ENCODE results near the gene ZNF419. TPM values are rescaled to one million over a fixed set of nuclear protein-coding genes. Genes with fewer than 3 reads are reported as not detected.
"Not testable (repeated sequence)": the region's sequence is repeated elsewhere in the genome, so short reads cannot be mapped to it uniquely, and the experiment has no call there.

Gene ZNF419
- total RNA-seq = 1 to 10 TPM; 4.3 to 5.1 TPM

GRCh38 chr19:57487477-57488298 is at the start of gene ZNF419:
Gene ZNF419 (plus strand): TSS chr19:57487750. CDS start chr19:57487951, 201 bp downstream.
- ChIA-PET CTCF (interaction anchor here (0.9 kb wide), 1 partner anchor 15 kb away, joined by 3 read pairs; no protein-coding TSS in a partner anchor), POLR2A (interaction anchor here (1.0 kb wide), 1 partner anchor 12 kb away, joined by 3 read pairs; the partner anchor contains the start of gene ZNF773)
- peaks cover 35% of the 10 kb centered on the region for H3K36me3 Mint-ChIP-seq
- peak within 1 kb of the TSS; percentile 63 for H3K27ac Mint-ChIP-seq
- peak; percentile 94 for DNase-seq
- H3K9me3 Mint-ChIP-seq = peaks cover 29% of the 10 kb centered on the region
- H3K4me3 Mint-ChIP-seq = peak within 1 kb of the TSS; percentile 58
- H3K27me3 Mint-ChIP-seq = not testable (repeated sequence)
- intact Hi-C loops (cut with micrococcal nuclease) = loop anchor here (1.0 to 5.0 kb wide), 3 partner anchors 40 to 295 kb away; partner anchors contain the start of genes ZNF264, ZNF416 and ZNF549
- peaks cover 11% of the 10 kb centered on the region for H3K4me1 Mint-ChIP-seq (ENCODE audit: low read depth)

GRCh38 chr19:57437931-57438330 is 49.6 kb upstream of the ZNF419 start:
- no peak overlapping the region for H3K27ac Mint-ChIP-seq
- no peak for DNase-seq
- H3K27me3 Mint-ChIP-seq = no peaks in the 10 kb centered on the region
- H3K4me1 Mint-ChIP-seq (ENCODE audit: low read depth) = peaks cover 26% of the 10 kb centered on the region
- ChIA-PET CTCF (no interaction called here), POLR2A (no interaction called here)
- H3K9me3 Mint-ChIP-seq = peaks cover 49% of the 10 kb centered on the region
- intact Hi-C loops (cut with micrococcal nuclease) = loop anchor here (5.0 kb wide), 1 partner anchor 1126 kb away; the partner anchor contains the start of gene ZSCAN5A
- H3K36me3 Mint-ChIP-seq = peaks cover 64% of the 10 kb centered on the region
- no peak overlapping the region for H3K4me3 Mint-ChIP-seq

GRCh38 chr19:57438925-57439324 is 48.6 kb upstream of the ZNF419 start:
- H3K9me3 Mint-ChIP-seq = peaks cover 59% of the 10 kb centered on the region
- no peak overlapping the region for H3K4me3 Mint-ChIP-seq
- ChIA-PET CTCF (no interaction called here), POLR2A (interaction anchor here (0.6 kb wide), 1 partner anchor 602 kb away, joined by 3 read pairs; no protein-coding TSS in a partner anchor)
- peaks cover 74% of the 10 kb centered on the region for H3K36me3 Mint-ChIP-seq
- peaks cover 26% of the 10 kb centered on the region for H3K4me1 Mint-ChIP-seq (ENCODE audit: low read depth)
- H3K27me3 Mint-ChIP-seq = no peaks in the 10 kb centered on the region
- no peak for DNase-seq
- intact Hi-C loops (cut with micrococcal nuclease) = loop anchor here (5.0 kb wide), 1 partner anchor 1127 kb away; the partner anchor contains the start of gene ZSCAN5A
- H3K27ac Mint-ChIP-seq = no peak overlapping the region

- intact Hi-C loops (cut with micrococcal nuclease) = no loop called here
- Mint-ChIP-seq H3K27ac (no peak overlapping the region), H3K36me3 (peaks cover 85% of the 10 kb centered on the region), H3K4me3 (no peak overlapping the region), H3K4me1 (ENCODE audit: low read depth) (peaks cover 2% of the 10 kb centered on the region), H3K27me3 (no peaks in the 10 kb centered on the region), H3K9me3 (peaks cover 82% of the 10 kb centered on the region)
- ChIA-PET POLR2A (no interaction called here), CTCF (no interaction called here)
- no peak for DNase-seq
These were observed 45.4 kb upstream of the ZNF419 start for GRCh38 chr19:57441979-57442752.

GRCh38 chr19:57443121-57443696 is 44.3 kb upstream of the ZNF419 start:
- ChIA-PET CTCF (no interaction called here), POLR2A (no interaction called here)
- no peaks in the 10 kb centered on the region for H3K27me3 Mint-ChIP-seq
- intact Hi-C loops (cut with micrococcal nuclease) = no loop called here
- H3K9me3 Mint-ChIP-seq = peaks cover 85% of the 10 kb centered on the region
- H3K36me3 Mint-ChIP-seq = peaks cover 82% of the 10 kb centered on the region
- H3K27ac Mint-ChIP-seq = no peak overlapping the region
- no peak for DNase-seq
- no peak overlapping the region for H3K4me3 Mint-ChIP-seq
- H3K4me1 Mint-ChIP-seq (ENCODE audit: low read depth) = peaks cover 2% of the 10 kb centered on the region

GRCh38 chr19:57452307-57452706 is 35.2 kb upstream of the ZNF419 start:
- intact Hi-C loops (cut with micrococcal nuclease) = no loop called here
- ChIA-PET POLR2A (no interaction called here), CTCF (no interaction called here)
- Mint-ChIP-seq H3K9me3 (peaks cover 75% of the 10 kb centered on the region), H3K4me1 (ENCODE audit: low read depth) (no peaks in the 10 kb centered on the region), H3K36me3 (peaks cover 67% of the 10 kb centered on the region), H3K27me3 (no peaks in the 10 kb centered on the region), H3K4me3 (no peak overlapping the region), H3K27ac (no peak overlapping the region)
- no peak for DNase-seq

- no peak overlapping the region for H3K27ac Mint-ChIP-seq
- H3K4me3 Mint-ChIP-seq = no peak overlapping the region
- peak; percentile 20 for DNase-seq
- intact Hi-C loops (cut with micrococcal nuclease) = no loop called here
- ChIA-PET CTCF (no interaction called here), POLR2A (no interaction called here)
- no peaks in the 10 kb centered on the region for H3K4me1 Mint-ChIP-seq (ENCODE audit: low read depth)
- H3K36me3 Mint-ChIP-seq = peaks cover 51% of the 10 kb centered on the region
- H3K9me3 Mint-ChIP-seq = peaks cover 70% of the 10 kb centered on the region
- no peaks in the 10 kb centered on the region for H3K27me3 Mint-ChIP-seq
These were observed 21.7 kb upstream of the ZNF419 start for GRCh38 chr19:57465680-57466381.

- POLR2A ChIA-PET = no interaction called here
- intact Hi-C loops (cut with micrococcal nuclease) = no loop called here
- CTCF ChIA-PET = no interaction called here
- Mint-ChIP-seq H3K9me3 (peaks cover 71% of the 10 kb centered on the region), H3K4me3 (no peak overlapping the region), H3K27ac (no peak overlapping the region), H3K27me3 (no peaks in the 10 kb centered on the region), H3K4me1 (ENCODE audit: low read depth) (no peaks in the 10 kb centered on the region), H3K36me3 (peaks cover 50% of the 10 kb centered on the region)
- DNase-seq = no peak
These were observed 21.1 kb upstream of the ZNF419 start for GRCh38 chr19:57466489-57466888.

- H3K4me3 Mint-ChIP-seq = no peak overlapping the region
- peaks cover 92% of the 10 kb centered on the region for H3K9me3 Mint-ChIP-seq
- ChIA-PET POLR2A (no interaction called here), CTCF (no interaction called here)
- H3K36me3 Mint-ChIP-seq = peaks cover 84% of the 10 kb centered on the region
- DNase-seq = no peak
- intact Hi-C loops (cut with micrococcal nuclease) = no loop called here
- H3K27me3 Mint-ChIP-seq = no peaks in the 10 kb centered on the region
- H3K27ac Mint-ChIP-seq = no peak overlapping the region
- peaks cover 10% of the 10 kb centered on the region for H3K4me1 Mint-ChIP-seq (ENCODE audit: low read depth)
These were observed 13.9 kb upstream of the ZNF419 start for GRCh38 chr19:57473646-57474045.

- ChIA-PET CTCF (interaction anchor here (1.7 kb wide), 1 partner anchor 9 kb away, joined by 6 read pairs; no protein-coding TSS in a partner anchor), POLR2A (interaction anchor here (1.1 kb wide), 1 partner anchor 44 kb away, joined by 3 read pairs; no protein-coding TSS in a partner anchor)
- peaks cover 61% of the 10 kb centered on the region for H3K36me3 Mint-ChIP-seq
- no peaks in the 10 kb centered on the region for H3K27me3 Mint-ChIP-seq
- peaks cover 69% of the 10 kb centered on the region for H3K9me3 Mint-ChIP-seq
- DNase-seq = peak; percentile 91
- peak within 1 kb of the TSS; percentile 84 for H3K27ac Mint-ChIP-seq
- intact Hi-C loops (cut with micrococcal nuclease) = loop anchor here (2.0 kb wide), 1 partner anchor 43 kb away; the partner anchor contains the start of gene ZNF749
- peaks cover 10% of the 10 kb centered on the region for H3K4me1 Mint-ChIP-seq (ENCODE audit: low read depth)
- H3K4me3 Mint-ChIP-seq = peak within 1 kb of the TSS; percentile 84
These were observed 10.2 kb upstream of the ZNF419 start, which contains the start of gene ZNF772 for GRCh38 chr19:57477191-57478008. Gene ZNF772 (minus strand): TSS chr19:57477566. CDS start chr19:57477309, 257 bp downstream.

GRCh38 chr19:57488299-57488644 is 722 bp downstream of the ZNF419 start:
- CTCF ChIA-PET, DNase-seq, H3K27ac Mint-ChIP-seq, POLR2A ChIA-PET, H3K27me3 Mint-ChIP-seq: not testable (repeated sequence)
- peaks cover 34% of the 10 kb centered on the region for H3K9me3 Mint-ChIP-seq
- H3K4me1 Mint-ChIP-seq (ENCODE audit: low read depth) = peaks cover 11% of the 10 kb centered on the region
- peak overlapping the region; percentile 58 for H3K4me3 Mint-ChIP-seq
- peaks cover 40% of the 10 kb centered on the region for H3K36me3 Mint-ChIP-seq
- intact Hi-C loops (cut with micrococcal nuclease) = loop anchor here (1.0 to 5.0 kb wide), 2 partner anchors 39 to 296 kb away; partner anchors contain the start of genes ZNF264 and ZNF549

Data from activated CD4-positive, alpha-beta memory T cell treated with anti-CD3 and anti-CD28 coated beads for 36 hours (primary cell).